Measurements from ENCODE around the gene FNBP1.

Gene FNBP1

GRCh38 chr9:129936222-129936621 is 106.8 kb downstream of the FNBP1 start:
- Histone ChIP-seq H3K4me3 (replicated peaks; ENCODE audit: insufficient read depth, low read length) (no peak overlapping the region), H3K27me3 (ENCODE audit: insufficient read depth, poor library complexity, severe bottlenecking) (no peaks in the 10 kb centered on the region), H3K27ac (replicated peaks) (no peak overlapping the region)
- TF ChIP-seq SPI1 (IDR thresholded peaks at IDR 0.05; ENCODE audit: borderline replicate concordance, low read depth) (no peak), POLR2AphosphoS5 (IDR thresholded peaks at IDR 0.05; ENCODE audit: low read depth) (no peak)
- no peak for DNase-seq (ENCODE audit: low read depth in 1 of 2, low spot score in 1 of 2)

GRCh38 chr9:129934780-129935179 is 108.2 kb downstream of the FNBP1 start:
- no peak for TF ChIP-seq GABPA (IDR thresholded peaks at IDR 0.05; ENCODE audit: low read depth)
- no peak for TF ChIP-seq POLR2AphosphoS5 (IDR thresholded peaks at IDR 0.05; ENCODE audit: low read depth)
- no peak for TF ChIP-seq REST (IDR thresholded peaks at IDR 0.05; ENCODE audit: insufficient replicate concordance, low read depth)
- TF ChIP-seq CTCF (IDR thresholded peaks at IDR 0.05; ENCODE audit: insufficient read depth, low read length): no peak
- TF ChIP-seq SPI1 (IDR thresholded peaks at IDR 0.05; ENCODE audit: borderline replicate concordance, low read depth): no peak
- Histone ChIP-seq H3K4me3 (replicated peaks; ENCODE audit: insufficient read depth, low read length) (no peak overlapping the region), H3K27me3 (ENCODE audit: insufficient read depth, poor library complexity, severe bottlenecking) (no peaks in the 10 kb centered on the region), H3K27ac (replicated peaks) (no peak overlapping the region)
- DNase-seq (ENCODE audit: low read depth in 1 of 2, low spot score in 1 of 2): no peak

- Histone ChIP-seq H3K27ac (replicated peaks) (no peak overlapping the region), H3K4me3 (replicated peaks; ENCODE audit: insufficient read depth, low read length) (no peak overlapping the region), H3K27me3 (ENCODE audit: insufficient read depth, poor library complexity, severe bottlenecking) (no peaks in the 10 kb centered on the region)
- no peak for TF ChIP-seq SPI1 (IDR thresholded peaks at IDR 0.05; ENCODE audit: borderline replicate concordance, low read depth)
- TF ChIP-seq GABPA (IDR thresholded peaks at IDR 0.05; ENCODE audit: low read depth): no peak
- no peak for TF ChIP-seq CTCF (IDR thresholded peaks at IDR 0.05; ENCODE audit: insufficient read depth, low read length)
- no peak for TF ChIP-seq POLR2AphosphoS5 (IDR thresholded peaks at IDR 0.05; ENCODE audit: low read depth)
- no peak for TF ChIP-seq REST (IDR thresholded peaks at IDR 0.05; ENCODE audit: insufficient replicate concordance, low read depth)
- no peak for DNase-seq (ENCODE audit: low read depth in 1 of 2, low spot score in 1 of 2)
Measured at GRCh38 chr9:129934041-129934591, 108.9 kb downstream of the FNBP1 start.

GRCh38 chr9:129933185-129934040 is 109.6 kb downstream of the FNBP1 start:
- H3K4me3 ChIP-seq (replicated peaks; ENCODE audit: insufficient read depth, low read length): no peak overlapping the region
- TF ChIP-seq POLR2AphosphoS5 (IDR thresholded peaks at IDR 0.05; ENCODE audit: low read depth): no peak
- TF ChIP-seq GABPA (IDR thresholded peaks at IDR 0.05; ENCODE audit: low read depth): no peak
- no peak for TF ChIP-seq SPI1 (IDR thresholded peaks at IDR 0.05; ENCODE audit: borderline replicate concordance, low read depth)
- no peak for TF ChIP-seq CTCF (IDR thresholded peaks at IDR 0.05; ENCODE audit: insufficient read depth, low read length)
- TF ChIP-seq REST (IDR thresholded peaks at IDR 0.05; ENCODE audit: insufficient replicate concordance, low read depth): no peak
- DNase-seq (ENCODE audit: low read depth in 1 of 2, low spot score in 1 of 2): no peak
- H3K27ac ChIP-seq (replicated peaks): peak overlapping the region; percentile 57
- H3K27me3 ChIP-seq (ENCODE audit: insufficient read depth, poor library complexity, severe bottlenecking): no peaks in the 10 kb centered on the region
